GM18520 (cell line): Measurements from ENCODE around the gene TGFBR3.

Experiments used
- ATAC-seq: cut with Tn5 transposase; IDR thresholded peaks from one replicate; pipeline ENCODE4 v1.9.1; 2021; ENCODE audit not compliant: unreplicated experiment

The TGFBR3 gene

GRCh38 chr1:91660708-91661107, 225.2 kb downstream of the TGFBR3 start:
- no peak for ATAC-seq

GRCh38 chr1:91655912-91656449, 230.0 kb downstream of the TGFBR3 start:
- no peak for ATAC-seq

GRCh38 chr1:91653183-91653582, 232.8 kb downstream of the TGFBR3 start:
- ATAC-seq = no peak

- no peak for ATAC-seq
Observed at GRCh38 chr1:91651661-91652071, 234.3 kb downstream of the TGFBR3 start.

GRCh38 chr1:91651243-91651642, 234.7 kb downstream of the TGFBR3 start:
- ATAC-seq = no peak

GRCh38 chr1:91650764-91651163, 235.2 kb downstream of the TGFBR3 start:
- no peak for ATAC-seq

- no peak for ATAC-seq
Observed at GRCh38 chr1:91647061-91647460, 238.9 kb downstream of the TGFBR3 start.

GRCh38 chr1:91645031-91645430, 240.9 kb downstream of the TGFBR3 start:
- no peak for ATAC-seq

GRCh38 chr1:91643431-91643830, 242.5 kb downstream of the TGFBR3 start:
- no peak for ATAC-seq

- ATAC-seq = no peak
Observed at GRCh38 chr1:91640877-91641526, 244.9 kb downstream of the TGFBR3 start.

GRCh38 chr1:91637539-91637994, 248.4 kb downstream of the TGFBR3 start:
- no peak for ATAC-seq

GRCh38 chr1:91635763-91636162, 250.2 kb downstream of the TGFBR3 start:
- ATAC-seq = no peak

GRCh38 chr1:91633438-91633837, 252.5 kb downstream of the TGFBR3 start:
- no peak for ATAC-seq

- no peak for ATAC-seq
Observed at GRCh38 chr1:91631718-91632330, 254.1 kb downstream of the TGFBR3 start.

GRCh38 chr1:91630803-91631202, 255.1 kb downstream of the TGFBR3 start:
- ATAC-seq = no peak
